Parietal lobe (tissue), 2 donors: ENCODE data around the gene HCCS. TPM values are rescaled to one million over a fixed set of nuclear protein-coding genes. Genes with fewer than 3 reads are reported as not detected.

Experiments
- small RNA-seq: library from RNA; depleted of rRNA; stranded (forward); fragments of <200 nt; gene quantifications from one replicate; pipeline ENCODE3, GENCODE V24; 2014; ENCODE audit warnings: low replicate concordance
- total RNA-seq: library from RNA; depleted of rRNA; stranded (reverse); fragments of >200 nt; gene quantifications from one replicate; pipeline ENCODE4 v1.2.3, GENCODE V29; 2014

Gene HCCS
- 9.1 TPM for total RNA-seq

DNA sequence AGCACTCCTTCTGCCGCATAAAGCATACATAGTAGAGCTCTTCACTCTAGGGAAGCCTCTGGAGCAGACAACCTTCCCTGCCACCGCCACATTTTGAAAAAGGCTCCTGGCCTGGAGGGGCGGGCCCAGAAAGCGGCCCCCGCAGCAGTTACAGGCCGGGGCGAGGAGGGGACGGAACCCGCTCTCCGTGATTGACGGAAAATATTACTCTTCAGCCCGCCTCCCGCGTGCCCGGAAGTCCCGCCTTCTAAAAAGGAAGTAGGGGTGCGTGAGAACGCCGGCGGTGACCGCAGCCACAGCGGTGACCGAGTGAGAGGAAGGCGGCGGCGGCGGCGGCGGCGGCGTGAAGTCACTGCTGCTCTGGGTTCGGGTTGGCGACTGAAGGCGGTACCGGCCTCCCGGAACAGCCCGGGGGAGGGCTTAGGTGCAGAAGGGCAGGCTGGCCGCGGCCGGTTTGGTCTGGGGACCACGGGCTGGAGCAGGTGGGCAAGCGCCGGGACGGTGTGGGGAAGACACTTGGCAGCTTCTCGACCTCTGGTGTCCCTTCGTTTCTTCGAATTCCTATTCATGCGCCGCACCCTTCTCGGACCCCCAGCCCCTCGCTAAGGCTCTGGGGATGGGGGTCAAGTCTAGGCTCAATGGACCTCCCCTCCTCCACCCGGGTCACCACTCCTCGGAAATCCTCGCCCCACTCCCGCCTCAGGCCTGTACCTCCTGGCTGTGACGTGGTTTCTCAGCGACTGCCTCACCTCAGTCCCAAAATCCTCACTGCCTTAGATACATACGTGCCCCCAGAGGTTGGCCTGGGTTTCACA lies at the start of gene HCCS:
TSS of gene HCCS (plus strand) at position 296 of the 815 bp plus-strand sequence. CDS start 729 bp downstream, outside the sequence.

Small RNAs within 50 kb of the gene (small RNA-seq; reads per million reads assigned to genes)
- gene RF00019, result not detected
- not detected for gene RF02271

Other genes starting within 250 kb of the HCCS start
- gene AMELX, start 182.1 kb downstream of the HCCS start, total RNA-seq, result not detected